GM21381 (cell line): ENCODE results near the gene INPP5E.

ENCODE experiments used
- ATAC-seq: cut with Tn5 transposase; IDR thresholded peaks from one replicate; pipeline ENCODE4 v1.9.1; 2021; ENCODE audit warnings: mild to moderate bottlenecking, moderate library complexity; ENCODE audit not compliant: unreplicated experiment

Gene INPP5E, protein sequence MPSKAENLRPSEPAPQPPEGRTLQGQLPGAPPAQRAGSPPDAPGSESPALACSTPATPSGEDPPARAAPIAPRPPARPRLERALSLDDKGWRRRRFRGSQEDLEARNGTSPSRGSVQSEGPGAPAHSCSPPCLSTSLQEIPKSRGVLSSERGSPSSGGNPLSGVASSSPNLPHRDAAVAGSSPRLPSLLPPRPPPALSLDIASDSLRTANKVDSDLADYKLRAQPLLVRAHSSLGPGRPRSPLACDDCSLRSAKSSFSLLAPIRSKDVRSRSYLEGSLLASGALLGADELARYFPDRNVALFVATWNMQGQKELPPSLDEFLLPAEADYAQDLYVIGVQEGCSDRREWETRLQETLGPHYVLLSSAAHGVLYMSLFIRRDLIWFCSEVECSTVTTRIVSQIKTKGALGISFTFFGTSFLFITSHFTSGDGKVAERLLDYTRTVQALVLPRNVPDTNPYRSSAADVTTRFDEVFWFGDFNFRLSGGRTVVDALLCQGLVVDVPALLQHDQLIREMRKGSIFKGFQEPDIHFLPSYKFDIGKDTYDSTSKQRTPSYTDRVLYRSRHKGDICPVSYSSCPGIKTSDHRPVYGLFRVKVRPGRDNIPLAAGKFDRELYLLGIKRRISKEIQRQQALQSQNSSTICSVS

DNA sequence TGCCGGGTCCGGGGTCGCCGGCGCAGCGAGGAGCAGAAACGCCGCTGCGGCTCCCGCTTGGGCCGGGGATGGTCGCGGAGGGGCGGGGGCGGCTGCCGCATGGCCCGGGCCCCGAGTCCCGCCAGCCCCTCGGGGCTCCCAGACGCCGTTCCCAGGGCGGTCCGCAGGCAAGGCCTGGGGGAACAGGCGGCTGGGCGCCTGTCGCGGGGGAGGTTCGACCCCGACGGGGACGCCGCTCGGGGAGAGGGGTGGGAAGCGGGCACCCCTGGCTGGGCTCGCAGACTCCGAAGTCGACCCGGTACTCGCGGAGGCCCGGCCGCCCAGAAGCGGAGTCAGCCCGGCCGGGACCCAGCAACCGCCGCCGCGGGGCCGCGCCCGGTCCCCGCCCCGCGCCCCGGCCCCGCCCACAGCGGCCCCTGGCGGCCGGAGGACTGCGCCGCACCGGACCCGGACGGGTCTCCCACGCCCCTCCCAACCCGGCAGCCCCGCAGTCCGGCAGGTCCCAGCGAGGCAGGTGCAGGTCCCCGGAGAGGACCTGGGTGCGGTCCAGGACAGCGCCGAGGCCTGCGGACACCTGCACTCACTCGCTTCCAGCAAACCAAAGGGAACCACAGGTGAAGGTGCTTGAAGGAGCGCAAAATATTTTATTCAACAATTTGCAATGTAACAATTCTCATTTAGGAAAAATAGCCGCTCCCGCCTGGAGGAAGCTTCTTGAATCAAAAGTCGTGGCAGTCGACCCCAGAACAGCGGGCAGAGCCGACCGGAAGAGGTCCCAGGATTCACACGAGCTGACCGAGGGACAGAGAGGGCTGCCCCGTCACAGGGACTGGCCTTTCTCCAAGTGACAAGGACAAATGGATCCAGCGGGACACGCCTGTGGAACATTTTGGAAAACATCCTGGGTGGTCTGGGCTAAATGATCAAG lies at the start of gene INPP5E:
Gene INPP5E, minus strand, starts transcription at position 365 of the 928 bp plus-strand sequence. CDS start 426 bp downstream, outside the sequence.
- ATAC-seq = peak; percentile 72

DNA sequence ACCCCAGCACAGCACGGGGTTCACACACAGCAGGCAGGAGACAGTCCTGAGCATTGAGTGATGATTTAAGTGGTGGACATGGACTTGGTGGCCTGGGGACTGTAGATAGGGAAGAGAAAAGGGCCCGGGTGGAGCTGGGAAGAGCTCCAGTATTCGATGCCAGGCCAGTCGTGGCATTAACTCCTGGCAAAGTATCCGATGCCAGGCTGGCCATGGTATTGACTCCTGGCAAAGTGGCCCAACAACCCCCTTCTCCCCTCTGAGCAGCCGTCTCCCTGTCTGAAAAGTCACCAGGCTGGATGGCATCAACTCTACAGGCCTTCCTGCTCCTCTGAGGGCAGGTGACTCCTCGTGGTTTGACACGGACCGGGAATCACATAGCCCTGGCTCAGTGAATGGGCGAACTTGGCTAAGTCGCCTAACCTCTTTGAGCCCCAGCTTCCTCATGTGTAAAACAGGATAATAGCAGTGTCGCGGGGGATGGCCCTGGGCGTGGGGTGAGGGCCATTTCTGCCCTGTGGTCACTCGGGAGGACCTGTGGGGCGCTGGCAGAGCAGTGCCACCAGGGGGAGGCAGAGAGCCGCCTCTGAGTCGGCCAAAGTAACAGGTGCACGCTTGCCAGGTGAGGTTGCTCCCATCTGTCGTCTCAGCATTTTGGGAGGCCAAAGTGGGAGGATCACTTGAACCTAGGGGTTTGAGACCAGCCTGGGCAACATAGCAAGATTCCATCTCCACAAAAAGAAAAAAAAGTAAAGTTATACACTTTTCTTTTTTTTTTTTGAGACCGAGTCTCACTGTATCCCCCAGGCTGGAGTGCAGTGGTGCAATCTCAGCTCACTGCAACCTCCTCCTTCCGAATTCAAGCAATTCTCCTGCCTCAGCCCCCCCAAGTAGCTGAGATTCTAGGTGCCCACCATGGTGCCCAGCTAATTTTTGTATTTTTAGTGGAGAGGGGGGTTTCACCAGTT lies 48.9 kb upstream of the INPP5E start:
- ATAC-seq = no peak

DNA sequence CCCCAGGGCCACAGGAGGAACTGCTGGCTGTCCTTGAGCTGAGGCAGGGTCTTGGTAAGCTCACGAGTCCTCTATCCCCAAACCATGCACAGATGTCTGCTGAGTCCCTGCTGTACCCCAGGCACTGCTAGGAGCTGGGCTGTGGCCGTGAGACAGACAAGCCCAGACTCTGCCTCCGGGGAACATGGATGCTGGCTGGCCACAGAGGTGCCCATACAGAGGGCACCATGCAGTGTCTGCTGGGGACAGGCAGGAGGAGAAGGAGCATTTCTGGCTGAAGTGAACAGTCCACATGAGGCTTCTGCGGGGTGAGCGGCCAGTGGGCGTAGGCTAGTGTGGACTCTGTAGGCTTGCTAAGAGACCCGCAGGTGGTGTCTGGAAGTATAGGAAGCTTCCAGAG lies 48.0 kb upstream of the INPP5E start:
- ATAC-seq = no peak

DNA sequence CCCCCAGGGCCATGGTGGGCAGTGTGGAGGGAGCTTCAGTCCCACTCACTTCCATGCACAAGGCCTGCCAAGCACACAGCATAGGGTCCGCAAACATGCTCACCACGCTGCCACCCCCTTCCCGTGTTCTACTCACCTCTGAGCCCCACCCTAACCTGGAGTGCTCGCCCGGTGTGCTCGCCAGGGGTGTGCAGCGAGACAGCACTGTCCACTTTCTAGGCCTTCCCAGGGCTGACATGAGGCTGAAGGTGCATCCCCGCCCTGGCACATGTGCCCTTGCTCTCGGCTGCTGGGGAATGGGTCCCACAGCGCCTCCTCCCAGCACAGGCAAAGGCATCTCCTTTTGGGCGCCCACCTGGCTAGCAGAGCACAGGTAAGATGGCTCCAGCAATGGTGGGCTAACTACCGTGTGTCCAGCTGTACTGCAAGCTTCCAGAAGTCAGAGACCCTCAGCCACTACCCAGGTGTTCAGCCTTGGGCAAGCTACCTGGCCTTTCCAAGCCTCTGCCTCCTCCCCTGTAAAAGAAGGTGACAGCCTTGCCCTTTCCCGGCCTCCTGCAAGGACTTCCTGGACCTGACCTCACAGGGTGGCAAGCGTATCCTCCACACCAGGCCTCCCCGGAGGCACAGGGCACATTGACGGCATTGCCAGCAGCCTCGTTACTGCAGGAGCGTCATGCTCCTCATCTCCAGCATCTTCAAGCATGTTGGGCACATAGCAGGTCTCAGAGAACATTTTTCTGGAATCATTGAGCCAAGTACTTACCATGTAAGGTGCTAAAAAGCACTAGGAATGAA lies 47.4 kb upstream of the INPP5E start:
- ATAC-seq = no peak

DNA sequence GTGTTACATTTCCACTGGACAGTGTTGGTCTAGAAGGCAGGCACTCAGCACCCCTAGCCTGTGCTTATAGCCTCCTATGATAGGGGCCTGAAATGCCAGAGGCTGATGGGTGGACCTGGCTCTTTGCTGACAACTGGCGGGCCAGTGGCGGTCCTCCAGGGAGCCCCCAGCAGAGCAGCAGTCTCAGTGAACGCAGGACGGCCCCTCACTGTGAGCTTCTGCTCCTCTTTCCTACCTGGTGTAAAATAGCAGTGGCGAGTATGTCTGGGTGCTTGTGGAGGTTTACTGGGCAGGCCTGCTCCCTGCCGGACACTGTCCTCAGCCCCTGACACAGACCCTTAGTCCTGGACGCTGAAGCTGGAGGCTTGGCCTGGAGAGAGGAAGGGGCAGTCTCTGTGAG lies 46.5 kb upstream of the INPP5E start:
- ATAC-seq = no peak

DNA sequence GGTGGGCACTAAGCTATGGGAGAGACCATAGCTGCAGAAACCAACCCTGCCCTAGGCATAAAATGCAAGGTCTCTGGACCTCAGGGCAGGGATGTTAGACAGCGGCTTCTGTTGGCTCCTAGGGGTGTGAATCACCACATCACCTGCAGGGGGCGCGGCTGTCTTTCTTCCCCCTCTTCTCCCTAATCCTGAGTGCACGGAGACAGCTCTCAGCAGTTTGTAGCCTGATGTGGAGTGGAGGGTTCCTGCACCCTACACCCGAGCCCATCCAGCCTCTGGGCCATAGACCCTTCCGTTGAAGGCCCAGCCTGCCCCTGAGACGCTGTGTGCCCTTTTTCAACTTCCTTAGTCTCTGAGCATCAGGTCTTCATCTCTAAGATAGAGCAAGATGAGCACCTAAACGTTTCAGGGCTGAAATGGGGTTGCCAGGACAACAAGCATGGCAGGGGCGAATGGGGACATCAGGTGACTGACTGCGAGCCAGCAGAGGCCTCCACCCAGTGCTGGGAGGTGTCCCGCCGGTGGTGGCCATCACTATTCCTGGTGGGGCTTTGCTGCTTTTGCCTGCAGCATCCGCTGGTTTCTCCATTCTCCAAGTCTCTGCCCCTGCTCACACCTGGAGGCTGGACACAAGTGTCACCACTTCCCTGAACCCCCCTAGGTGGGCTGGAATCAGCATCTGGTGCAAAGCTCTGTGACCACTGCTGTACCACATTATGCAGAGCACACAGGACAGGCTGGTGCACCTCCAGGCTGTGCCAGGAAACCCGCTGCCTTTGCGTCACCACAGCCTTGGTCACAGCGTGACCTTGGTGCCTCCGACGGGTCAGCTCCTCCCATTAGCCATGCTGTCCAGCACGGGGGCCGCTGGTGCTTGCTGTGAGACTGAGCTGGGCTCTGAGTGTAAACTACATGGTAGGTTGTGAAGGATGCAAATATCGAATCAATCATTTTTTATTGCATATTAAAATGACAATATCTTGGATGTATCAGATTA lies 45.7 kb upstream of the INPP5E start:
- no peak for ATAC-seq

DNA sequence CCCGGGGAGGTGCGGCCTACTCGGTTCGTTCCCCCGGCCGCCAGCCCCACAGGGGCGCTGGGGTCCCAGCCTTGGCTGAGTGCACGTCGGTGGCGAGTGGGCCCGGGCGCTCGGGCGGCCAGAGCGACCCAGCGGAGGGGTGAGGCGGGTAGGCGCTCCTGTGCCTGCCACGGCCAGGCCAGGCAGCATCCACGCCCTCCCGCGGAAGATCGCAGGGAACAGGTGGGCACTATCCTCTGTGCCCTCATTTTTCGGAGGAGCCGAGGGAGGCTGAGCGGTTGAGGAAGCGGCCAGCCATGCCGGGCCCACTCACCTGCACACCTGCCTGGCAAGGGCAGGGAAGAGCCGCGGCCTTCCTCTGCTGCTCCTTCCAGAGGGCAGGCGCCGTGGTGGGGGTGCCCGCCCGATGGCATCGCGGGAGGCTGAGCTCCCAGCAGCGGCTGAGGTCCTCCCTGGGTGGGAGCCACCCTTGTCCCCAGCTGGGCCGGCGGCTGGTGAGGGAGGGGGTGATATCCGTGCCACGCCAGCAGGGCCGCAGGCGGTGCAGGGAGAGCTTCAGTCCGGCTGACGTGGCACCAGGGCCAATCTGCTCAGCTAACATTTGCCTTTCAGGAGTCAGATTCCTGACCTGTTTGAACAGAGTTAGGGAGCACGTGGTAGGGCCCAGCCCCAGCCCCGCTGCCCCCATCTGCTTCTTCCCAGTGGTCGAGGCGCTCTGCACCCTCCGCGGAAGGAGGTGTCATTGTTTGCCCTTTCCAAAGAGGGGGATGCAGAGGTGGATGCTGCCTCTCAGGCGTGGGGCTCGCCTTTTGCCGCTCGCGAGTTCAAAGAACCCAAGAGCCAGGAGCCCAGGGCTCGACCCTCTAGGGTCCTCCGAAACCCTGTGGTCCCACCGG lies 44.8 kb upstream of the INPP5E start:
- no peak for ATAC-seq

DNA sequence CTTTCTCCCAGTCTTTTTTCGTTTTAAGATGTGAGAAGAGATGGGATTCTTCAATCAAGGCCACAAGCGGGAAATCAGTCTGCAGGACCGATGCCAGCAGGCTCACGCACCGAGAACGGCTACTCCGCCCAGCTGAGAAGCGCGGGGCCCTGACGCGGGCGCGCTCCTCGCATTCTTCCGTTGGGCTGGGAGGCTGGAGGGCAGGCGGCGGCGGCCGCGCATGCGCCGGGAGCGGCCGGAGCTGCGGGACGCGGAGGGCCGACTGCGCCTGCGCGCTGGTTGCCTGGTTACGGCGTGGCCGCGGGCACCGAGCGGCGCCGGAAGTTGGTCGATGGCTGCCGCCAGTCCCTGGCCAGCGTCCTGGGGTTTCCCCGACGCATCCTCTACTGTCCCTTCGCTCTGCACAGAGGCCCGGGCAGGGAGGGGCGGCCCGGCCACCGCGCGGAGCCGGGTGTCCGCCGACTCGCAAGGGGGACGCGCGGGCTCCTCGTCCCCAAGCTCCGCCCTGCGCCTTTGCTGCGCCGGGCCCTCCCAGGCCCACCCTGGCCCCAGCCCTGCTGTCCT lies 44.0 kb upstream of the INPP5E start:
- ATAC-seq = peak; percentile 62

DNA sequence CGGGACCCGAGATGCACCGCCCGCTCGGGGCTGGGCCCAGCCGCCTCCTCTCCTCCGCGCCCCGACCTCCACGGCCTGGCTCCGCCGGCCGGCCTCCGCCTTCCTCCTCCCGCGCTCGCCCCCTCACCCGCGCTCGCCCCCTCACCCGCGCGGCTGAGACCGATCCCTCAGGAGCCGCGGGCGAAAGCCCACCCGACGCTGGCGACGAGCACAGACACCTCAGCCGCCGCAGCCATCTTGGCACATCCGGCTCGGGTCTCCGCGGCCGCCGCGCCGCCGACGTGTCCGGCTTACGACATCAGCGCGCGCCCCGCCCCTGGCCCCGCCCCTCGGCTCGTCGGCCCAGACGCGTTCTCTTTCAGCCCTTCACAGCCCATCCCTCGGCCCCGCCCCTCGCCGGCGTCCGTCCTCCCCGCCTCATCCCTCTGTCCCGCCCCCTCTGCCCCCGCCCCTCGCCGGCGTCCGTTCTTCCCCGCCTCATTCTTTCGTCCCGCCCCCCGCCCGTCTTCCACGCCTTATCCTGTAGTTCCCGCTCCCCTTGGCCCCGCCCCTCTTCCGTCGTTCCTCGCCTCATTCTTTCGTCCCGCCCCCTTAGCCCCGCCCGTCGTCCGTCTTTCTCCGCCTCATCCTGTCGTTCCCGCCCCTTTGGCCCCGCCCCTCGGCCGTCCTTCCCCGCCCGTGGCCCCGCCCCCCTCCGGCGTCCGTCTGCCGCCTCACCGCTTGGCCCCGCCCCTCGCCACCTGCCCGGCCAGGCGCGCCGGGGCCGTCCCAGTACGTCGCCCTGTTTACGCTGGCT lies 43.3 kb upstream of the INPP5E start, which contains the start of gene SEC16A:
Gene SEC16A, minus strand, starts transcription at position 248 of the 796 bp plus-strand sequence. CDS start 5,425 bp downstream, outside the sequence.
- peak; percentile 47 for ATAC-seq

DNA sequence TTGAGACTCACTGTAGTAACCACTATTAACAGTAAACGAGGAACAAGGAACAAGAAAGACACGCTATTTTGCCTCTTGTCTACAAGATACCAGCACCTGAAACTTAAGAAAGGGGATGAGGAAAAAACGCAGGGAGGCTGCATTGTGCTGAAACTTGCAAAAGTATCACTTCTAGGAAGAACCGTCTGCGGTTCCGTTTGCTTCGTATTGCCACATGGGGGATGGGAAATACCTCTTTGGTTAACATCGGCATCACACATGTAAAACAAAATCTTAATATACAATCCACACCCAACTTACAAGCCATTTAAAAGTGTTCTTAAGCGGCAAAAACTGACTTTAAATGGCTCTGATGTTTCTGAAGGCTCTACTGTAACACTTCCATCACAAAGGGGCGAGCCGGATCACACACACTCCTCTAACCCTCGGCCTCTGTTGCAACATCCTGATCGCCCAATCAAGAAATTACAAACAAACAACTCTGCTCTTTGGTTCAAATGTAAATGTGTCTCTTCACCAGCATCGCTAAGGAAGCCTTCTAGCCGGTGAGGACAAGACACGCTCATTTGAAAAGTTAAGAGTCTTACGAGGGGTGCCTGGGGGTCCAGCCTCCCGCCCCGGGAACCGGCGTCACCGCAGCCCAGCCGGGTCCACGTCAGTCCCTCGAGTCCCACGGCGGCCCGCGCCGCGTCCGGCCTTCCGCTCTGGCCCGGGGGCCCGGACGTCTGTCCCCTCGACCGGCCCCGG lies 42.6 kb upstream of the INPP5E start:
- ATAC-seq = no peak

DNA sequence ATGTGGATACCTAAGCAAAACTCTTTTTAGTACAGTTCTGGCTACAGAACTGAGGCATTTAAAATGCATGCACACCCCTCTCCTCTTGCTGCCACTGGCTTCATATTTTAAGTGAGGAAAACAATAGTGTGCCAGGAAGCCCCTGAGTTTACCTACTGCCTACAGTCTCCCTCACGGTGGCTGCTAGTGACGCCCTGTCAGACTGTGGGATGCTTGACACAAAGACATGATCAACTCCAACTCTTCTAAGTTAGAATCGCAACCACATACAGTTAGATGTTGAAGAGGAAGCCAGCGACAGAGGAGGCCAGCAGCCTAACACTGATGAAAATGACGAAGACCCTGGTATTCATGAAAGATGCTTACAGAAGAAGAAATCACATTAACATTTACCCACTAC lies 41.9 kb upstream of the INPP5E start:
- no peak for ATAC-seq

DNA sequence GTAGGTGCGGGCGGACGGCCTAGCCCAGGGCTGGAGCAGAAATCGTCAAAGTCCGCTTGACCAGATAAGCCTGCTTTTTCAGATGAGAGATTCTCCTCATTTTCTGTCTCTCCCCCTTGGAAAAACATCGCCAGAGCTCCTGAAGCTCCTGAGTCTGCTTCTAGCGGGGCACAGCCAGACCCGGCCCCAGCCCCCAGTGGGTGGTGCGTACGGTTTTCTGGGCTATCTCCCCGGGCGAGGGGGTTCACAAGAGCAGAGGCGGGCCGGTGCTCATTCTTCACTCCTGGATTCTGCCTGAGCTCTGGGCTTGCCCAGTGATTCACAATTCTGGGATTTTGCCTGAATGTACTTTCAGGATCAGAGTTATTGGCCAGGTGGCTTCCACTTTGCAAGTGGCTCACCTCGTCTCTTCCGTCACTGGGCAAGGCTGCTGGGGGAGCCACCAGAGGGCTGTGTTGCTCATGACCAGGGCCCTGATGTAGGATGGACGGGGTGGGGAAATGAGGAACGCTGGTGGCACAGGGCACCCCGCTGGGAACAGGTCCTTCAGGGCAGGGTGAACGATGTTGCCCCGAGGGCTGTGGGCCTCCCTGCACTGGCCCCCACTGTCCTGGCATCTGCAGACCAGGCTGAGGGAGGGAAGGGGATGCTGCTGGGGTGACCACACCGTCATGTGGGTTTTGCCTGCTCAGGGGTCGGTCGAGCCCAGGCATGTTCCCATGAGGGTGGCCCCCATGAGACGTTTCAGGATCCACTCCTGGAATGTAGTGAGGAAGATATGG lies 36.9 kb upstream of the INPP5E start:
- ATAC-seq = no peak

DNA sequence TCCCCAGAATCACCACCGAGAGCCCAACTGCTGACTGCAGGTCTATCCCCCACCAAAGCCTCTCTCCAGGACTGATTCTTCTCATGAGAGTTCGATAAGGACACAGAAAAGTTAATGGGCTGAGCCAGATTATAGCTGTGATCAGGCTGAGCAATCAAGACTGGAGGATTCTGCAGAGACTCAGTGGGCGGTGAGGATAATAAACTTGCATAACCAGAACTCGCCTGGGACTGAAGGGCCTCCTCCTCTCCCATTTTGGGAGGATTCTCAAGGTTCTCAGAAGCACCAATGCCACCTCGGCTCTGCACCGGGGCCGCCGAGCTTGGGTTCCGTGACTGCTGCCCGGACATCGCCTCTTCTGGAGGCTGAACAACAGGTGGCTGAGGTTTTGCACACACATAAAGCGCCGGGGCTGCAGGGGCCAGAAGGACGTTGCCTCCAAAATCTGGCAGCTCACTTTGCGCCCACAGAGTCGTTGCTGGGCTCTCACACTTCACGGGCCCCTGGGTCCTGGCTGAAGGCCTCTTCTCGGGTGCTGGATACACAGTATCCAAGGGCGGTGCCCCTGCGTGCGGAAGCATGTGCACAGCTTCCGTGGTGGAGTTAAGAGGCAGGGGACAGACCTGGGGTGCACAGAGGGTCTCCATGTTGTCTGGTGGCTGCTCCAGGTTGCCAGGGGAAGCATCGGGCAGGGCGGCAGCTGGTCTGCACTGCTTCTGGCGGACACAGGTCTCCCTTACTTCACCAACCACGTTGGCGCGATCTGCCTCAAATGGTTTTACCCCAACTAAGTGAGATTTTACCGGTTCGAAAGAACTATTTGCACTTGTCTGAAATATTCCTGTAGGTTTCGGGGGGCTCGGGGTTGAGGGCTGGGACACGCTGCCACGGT lies 35.6 kb upstream of the INPP5E start:
- no peak for ATAC-seq
